ENCODE results near the gene ARHGAP26. TPM values are rescaled to one million over a fixed set of nuclear protein-coding genes. Genes with fewer than 3 reads are reported as not detected.

ARHGAP26 gene
- total RNA-seq, 1 donor from 2014 or later, result 14.1 TPM

- no peaks in the 10 kb centered on the region for H3K27me3 Mint-ChIP-seq (ENCODE audit: unreplicated experiment)
- no peak overlapping the region for H3K4me3 Mint-ChIP-seq (ENCODE audit: unreplicated experiment)
- no peaks in the 10 kb centered on the region for H3K36me3 Mint-ChIP-seq (ENCODE audit: unreplicated experiment)
- H3K4me1 Mint-ChIP-seq (ENCODE audit: unreplicated experiment), result peaks cover 30% of the 10 kb centered on the region
- H3K27ac Mint-ChIP-seq (ENCODE audit: unreplicated experiment), result no peak overlapping the region
- no peak for TF ChIP-seq CTCF (IDR thresholded peaks at IDR 0.05)
- H3K9me3 Mint-ChIP-seq (ENCODE audit: unreplicated experiment), result no peaks in the 10 kb centered on the region
- no peak for DNase-seq (ENCODE audit: extremely low spot score, unreplicated experiment)
These were observed 459.9 kb downstream of the ARHGAP26 start for GRCh38 chr5:143229896-143230675.

- Mint-ChIP-seq H3K9me3 (ENCODE audit: unreplicated experiment) (no peaks in the 10 kb centered on the region), H3K4me1 (ENCODE audit: unreplicated experiment) (peaks cover 30% of the 10 kb centered on the region)
These were observed 460.5 kb downstream of the ARHGAP26 start for GRCh38 chr5:143230676-143230996.

GRCh38 chr5:143231416-143231815, 461.2 kb downstream of the ARHGAP26 start:
- Mint-ChIP-seq H3K36me3 (ENCODE audit: unreplicated experiment) (no peaks in the 10 kb centered on the region), H3K4me3 (ENCODE audit: unreplicated experiment) (no peak overlapping the region), H3K9me3 (ENCODE audit: unreplicated experiment) (no peaks in the 10 kb centered on the region), H3K27ac (ENCODE audit: unreplicated experiment) (no peak overlapping the region), H3K27me3 (ENCODE audit: unreplicated experiment) (no peaks in the 10 kb centered on the region), H3K4me1 (ENCODE audit: unreplicated experiment) (peaks cover 28% of the 10 kb centered on the region)
- no peak for DNase-seq (ENCODE audit: extremely low spot score, unreplicated experiment)
- no peak for TF ChIP-seq CTCF (IDR thresholded peaks at IDR 0.05)

More at GRCh38 chr5:143230676-143230996, 460.5 kb downstream of the ARHGAP26 start:
- TF ChIP-seq CTCF (IDR thresholded peaks at IDR 0.05), result no peak
- Mint-ChIP-seq H3K27ac (ENCODE audit: unreplicated experiment) (no peak overlapping the region), H3K36me3 (ENCODE audit: unreplicated experiment) (no peaks in the 10 kb centered on the region), H3K4me3 (ENCODE audit: unreplicated experiment) (no peak overlapping the region), H3K27me3 (ENCODE audit: unreplicated experiment) (no peaks in the 10 kb centered on the region)
- DNase-seq (ENCODE audit: extremely low spot score, unreplicated experiment), result no peak

- H3K4me3 Mint-ChIP-seq (ENCODE audit: unreplicated experiment), result no peak overlapping the region
- no peak for DNase-seq (ENCODE audit: extremely low spot score, unreplicated experiment)
- H3K9me3 Mint-ChIP-seq (ENCODE audit: unreplicated experiment), result no peaks in the 10 kb centered on the region
- H3K4me1 Mint-ChIP-seq (ENCODE audit: unreplicated experiment), result peaks cover 25% of the 10 kb centered on the region
- H3K27ac Mint-ChIP-seq (ENCODE audit: unreplicated experiment), result no peak overlapping the region
- no peak for TF ChIP-seq CTCF (IDR thresholded peaks at IDR 0.05)
- no peaks in the 10 kb centered on the region for H3K27me3 Mint-ChIP-seq (ENCODE audit: unreplicated experiment)
- H3K36me3 Mint-ChIP-seq (ENCODE audit: unreplicated experiment), result no peaks in the 10 kb centered on the region
These were observed 462.0 kb downstream of the ARHGAP26 start for GRCh38 chr5:143231973-143232812.

- DNase-seq (ENCODE audit: extremely low spot score, unreplicated experiment), result no peak
- Mint-ChIP-seq H3K36me3 (ENCODE audit: unreplicated experiment) (no peaks in the 10 kb centered on the region), H3K4me3 (ENCODE audit: unreplicated experiment) (no peak overlapping the region), H3K4me1 (ENCODE audit: unreplicated experiment) (peaks cover 25% of the 10 kb centered on the region), H3K27ac (ENCODE audit: unreplicated experiment) (peak overlapping the region; percentile 69), H3K9me3 (ENCODE audit: unreplicated experiment) (no peaks in the 10 kb centered on the region), H3K27me3 (ENCODE audit: unreplicated experiment) (no peaks in the 10 kb centered on the region)
- TF ChIP-seq CTCF (IDR thresholded peaks at IDR 0.05), result no peak
These were observed 462.9 kb downstream of the ARHGAP26 start for GRCh38 chr5:143233031-143233430.

Data from osteocyte (in vitro differentiated cells).